GM19324 (cell line): ENCODE data around the gene CGN.

Source experiments
- ATAC-seq: cut with Tn5 transposase; IDR thresholded peaks from one replicate; pipeline ENCODE4 v1.9.1; 2021; ENCODE audit warnings: mild to moderate bottlenecking, moderate library complexity; ENCODE audit not compliant: unreplicated experiment, low FRiP score

The CGN gene

DNA sequence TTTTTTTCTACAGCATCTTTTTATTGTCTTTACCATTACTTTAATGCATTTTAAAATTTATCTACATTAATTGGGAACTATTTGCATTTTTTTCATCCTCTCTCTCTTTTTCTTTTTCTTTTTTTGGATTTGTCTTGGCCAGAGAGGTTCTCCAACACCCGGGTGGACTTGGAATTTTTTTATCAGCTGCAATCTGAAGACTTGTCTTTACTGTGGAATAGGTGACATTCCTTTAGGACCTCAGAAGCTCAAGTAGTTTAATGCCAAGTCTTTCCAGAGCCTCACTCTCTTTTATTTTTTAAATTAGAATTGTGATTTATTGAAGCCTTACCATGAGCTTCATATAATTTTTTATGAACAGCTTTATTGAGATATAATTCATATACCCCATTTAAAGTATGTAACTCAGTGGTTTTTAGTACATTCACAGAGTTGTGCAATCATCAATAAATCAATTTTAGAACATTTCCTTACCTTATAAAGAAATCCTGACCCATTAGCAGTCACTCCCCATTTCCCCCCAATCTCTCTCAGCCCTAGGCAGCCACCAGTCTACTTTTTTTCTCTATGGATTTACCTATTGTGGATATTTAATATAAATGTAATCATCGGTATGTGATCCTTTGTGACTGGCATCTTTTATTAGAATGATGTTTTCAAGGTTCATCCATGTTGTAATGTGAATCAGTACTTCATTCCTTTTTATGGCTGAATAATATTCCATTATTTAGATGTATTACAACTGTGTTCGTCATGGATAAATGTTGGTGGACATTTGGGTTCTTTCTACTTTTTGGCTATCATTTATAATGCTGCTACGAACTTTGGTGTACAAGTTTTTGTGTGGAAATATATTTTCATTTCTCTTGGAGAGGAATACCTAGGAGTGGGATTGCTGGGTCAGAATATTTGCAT is 35.1 kb downstream of the CGN start:
- ATAC-seq: no peak

DNA sequence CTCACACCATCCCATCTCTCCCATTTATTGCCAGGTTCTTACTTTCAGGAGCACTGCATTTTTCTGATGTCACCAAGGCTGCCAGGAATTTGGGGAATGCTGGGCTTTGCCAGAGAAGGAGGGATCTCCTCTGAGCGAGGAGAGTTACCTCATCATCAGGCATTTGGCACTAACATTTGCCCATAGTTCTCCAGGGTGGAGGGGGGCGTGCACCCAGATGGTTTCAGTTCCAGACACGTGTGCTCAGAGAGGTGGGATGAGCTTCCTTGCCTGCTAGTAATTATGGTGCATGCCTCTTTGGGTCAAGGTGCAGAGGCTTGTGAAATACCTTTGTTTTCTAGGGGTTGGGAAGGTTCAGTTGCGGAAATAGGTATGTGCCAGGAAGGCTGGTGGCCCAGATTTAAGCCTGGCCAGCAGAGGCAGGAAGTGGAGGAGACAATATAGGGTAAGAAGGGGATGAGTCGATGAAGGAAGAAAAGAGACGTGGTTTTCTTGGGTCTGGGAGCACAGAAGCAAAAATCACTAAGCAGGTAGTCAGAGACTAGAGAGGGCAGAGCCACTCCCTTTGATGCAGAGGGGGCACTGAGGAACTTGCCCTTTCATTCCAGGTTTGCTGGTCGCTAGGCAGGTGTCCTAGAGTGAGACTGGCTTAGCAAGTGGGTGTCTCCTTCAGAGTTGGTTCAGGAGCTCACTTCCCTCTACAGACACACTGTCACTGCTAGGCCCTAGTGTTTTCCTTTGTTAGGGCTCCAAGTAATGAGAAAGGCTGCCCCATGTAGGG is 36.1 kb downstream of the CGN start:
- ATAC-seq: no peak

GRCh38 chr1:151547900-151548230 is 36.7 kb downstream of the CGN start:
- ATAC-seq: no peak

GRCh38 chr1:151549199-151549598 is 38.0 kb downstream of the CGN start:
- ATAC-seq: no peak

DNA sequence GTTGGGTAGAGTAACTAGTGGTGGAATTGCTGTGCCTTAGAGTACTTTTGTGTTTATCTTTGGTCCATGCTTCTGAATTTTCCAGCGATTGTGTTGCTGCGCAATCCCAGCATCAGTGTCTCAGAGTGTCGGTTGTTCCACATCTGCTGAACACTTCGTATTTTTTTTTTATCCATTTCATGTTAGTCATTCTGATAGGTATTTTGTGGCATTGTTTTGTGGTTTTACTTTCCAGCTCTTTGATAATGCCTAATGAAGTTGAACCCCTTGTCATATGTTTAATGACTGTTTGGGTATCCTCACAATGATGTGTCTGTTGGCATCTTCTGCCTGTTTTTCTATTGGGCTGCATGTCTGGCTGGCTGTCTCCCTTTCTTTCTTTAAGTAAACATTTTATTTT is 42.5 kb downstream of the CGN start:
- ATAC-seq: no peak

DNA sequence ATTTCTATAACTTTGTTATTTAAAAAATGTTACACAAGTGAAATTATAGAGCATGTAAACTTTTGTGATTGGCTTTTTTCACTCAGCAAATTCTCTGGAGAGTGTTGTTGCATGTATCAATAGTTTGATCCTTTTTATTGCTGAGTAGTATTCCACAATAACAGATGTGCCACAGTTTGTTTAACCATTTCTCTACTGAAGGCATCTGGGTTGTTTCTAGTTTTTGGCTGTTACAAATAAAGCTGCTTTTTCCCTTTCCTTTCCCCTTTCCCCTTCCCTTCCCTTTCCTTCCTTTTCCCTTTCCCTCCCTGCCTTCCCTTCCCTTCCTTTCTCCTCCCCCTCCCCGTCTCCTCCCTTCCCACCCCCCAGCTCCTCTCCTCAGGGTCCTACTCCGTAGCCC is 44.9 kb downstream of the CGN start:
- ATAC-seq: no peak

GRCh38 chr1:151562661-151563060 is 51.5 kb downstream of the CGN start:
- no peak for ATAC-seq

- no peak for ATAC-seq
Observed at GRCh38 chr1:151563376-151563775, 52.2 kb downstream of the CGN start.

DNA sequence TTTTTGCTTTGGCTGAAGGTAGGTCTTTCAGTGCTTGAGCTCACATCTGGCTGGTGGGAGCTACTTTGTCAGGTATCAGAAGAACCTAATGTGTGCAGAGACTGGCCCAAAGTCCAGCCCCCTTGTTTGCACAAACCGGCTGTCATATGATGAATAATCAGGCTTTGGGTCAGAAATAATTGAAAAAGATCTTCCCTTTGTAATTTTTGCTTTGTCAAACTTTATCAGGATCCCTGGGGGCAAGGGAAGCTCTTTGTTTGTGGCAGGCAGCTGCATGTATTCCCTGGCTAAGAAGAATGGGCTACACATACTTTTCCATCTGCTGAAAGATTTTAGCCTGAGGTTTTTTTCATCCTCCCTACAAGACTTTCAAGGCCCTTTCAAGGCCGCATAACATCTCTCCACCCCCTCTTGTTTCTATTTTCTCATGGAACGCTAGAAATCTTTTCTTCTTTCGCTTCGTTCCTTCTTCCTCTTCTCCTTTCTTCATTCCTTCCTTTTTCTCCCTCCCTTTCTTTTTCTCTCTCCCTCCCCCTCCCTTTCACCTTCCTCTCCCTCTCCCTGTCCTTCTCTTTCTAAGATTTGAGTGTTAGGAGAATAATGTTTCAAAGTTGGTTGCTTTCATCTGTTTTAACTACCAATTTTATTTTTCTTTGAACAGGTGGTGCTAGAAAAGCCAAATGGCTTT is 54.5 kb downstream of the CGN start:
- ATAC-seq: no peak

GRCh38 chr1:151568626-151569088 is 57.5 kb downstream of the CGN start:
- no peak for ATAC-seq

GRCh38 chr1:151570819-151571218 is 59.6 kb downstream of the CGN start:
- no peak for ATAC-seq

DNA sequence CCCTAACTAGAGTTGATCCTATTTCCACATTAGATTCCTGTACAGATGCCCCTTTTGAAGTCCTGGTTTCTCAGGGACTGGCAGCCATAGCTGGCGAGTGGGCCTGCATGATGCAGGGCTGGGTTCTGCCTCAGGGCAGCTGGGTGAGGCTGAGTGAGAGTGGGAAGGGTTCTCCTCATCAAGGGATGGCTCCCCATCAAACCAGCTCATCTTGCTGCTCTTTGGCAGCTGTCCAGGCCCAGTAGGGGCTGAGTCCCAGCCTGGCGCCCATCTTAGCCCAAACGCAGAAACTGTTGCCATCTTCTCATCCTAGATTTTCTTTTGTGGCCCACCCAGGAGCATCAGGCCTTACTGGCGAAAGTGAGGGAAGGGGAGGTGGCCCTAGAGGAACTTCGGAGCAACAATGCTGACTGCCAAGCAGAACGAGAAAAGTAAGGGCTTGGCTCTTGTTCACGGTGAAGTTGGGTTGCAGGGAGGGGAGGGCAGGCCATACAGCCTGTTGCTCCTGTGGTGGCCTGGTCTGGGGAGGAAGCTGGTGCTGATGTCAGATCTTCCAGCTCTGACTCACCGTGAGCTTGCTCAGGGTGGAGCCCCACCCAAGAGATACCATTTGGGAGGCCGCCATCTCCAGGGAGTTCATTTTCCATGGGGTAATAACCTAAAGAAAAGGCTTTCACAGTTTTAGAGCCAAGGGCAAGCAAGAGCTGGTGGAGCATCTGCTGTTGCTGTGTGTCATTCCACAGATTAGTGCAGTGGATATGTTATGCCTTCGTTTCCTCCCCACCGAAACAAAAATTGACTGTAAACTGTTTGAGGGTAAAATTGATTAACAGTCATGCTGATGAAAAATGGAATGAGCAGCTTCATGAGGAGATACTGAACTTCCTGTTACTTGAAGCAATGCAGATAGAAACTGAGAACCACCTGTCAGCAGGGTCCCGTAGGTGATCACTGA is 63.7 kb downstream of the CGN start:
- ATAC-seq: no peak

DNA sequence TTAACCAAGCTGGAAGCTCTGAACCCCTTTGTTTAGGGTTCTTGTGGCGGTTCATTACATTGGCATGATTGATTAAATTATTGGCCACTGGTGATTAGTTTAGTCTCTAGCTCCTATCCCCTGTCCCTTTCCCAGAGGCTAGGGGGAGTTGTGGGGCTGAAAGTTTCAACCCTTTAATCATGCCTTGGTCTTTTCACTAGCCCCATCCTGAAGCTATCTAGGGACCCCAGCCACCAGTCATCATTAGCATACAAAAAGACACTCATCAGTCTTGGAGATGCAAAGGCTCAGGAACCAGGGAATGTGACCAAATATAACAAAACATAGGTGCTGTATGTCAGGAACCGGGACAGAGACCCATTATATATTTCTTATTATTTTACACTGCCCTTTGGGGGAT is 66.0 kb downstream of the CGN start:
- ATAC-seq: no peak

GRCh38 chr1:151578941-151579340 is 67.8 kb downstream of the CGN start:
- ATAC-seq: no peak

GRCh38 chr1:151579436-151580225 is 68.4 kb downstream of the CGN start:
- ATAC-seq: no peak

- no peak for ATAC-seq
Observed at GRCh38 chr1:151581451-151581850, 70.3 kb downstream of the CGN start.

GRCh38 chr1:151581921-151582320 is 70.7 kb downstream of the CGN start:
- no peak for ATAC-seq

DNA sequence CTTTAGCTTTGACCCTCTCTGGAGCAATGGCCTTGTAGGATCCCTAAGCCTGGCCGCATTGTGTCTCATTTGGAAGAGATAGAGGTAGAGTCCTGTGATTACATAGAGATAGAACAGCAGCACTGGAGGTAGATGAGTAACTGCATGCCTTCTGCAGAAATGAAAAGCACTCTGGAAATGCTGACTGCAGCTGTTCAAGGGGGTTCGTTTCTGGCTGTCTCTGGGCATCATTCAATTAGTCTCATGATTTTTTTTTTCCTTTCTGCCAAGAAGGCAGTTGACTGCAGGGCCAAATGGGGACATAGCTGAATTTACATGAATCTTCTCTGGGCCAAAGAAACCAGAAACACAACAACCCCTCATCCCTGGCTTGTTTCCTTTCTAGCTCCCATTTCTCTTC is 72.6 kb downstream of the CGN start:
- no peak for ATAC-seq

- ATAC-seq: no peak
Observed at GRCh38 chr1:151584278-151584677, 73.1 kb downstream of the CGN start.
